MCF 10A (cell line): ENCODE measurements around the gene CYP2R1. TPM values are rescaled to one million over a fixed set of nuclear protein-coding genes. Genes with fewer than 3 reads are reported as not detected.
A peak's percentile ranks its signal among the peaks of the same experiment; 100 is the strongest.

Source experiments
- BruUV-seq: library from RNA; stranded (reverse); fragments of 400-500 nt; replicated peaks from 2 replicates; lab custom pipeline; 2021; lab: Mats Ljungman, UMichigan
- CTCF ChIA-PET: fragments of 300-600 bp; sonication (Branson Sonifier 250); formaldehyde crosslinking; extraction: SDS; loops from one replicate; lab custom pipeline; 2021; ENCODE audit warnings: antibody characterized with exemption, inconsistent platforms; lab: Yijun Ruan, JAX
- POLR2A ChIA-PET: fragments of 300-600, 350-650 bp; sonication (Branson Sonifier 250); formaldehyde crosslinking; extraction: SDS; loops from one replicate; lab custom pipeline; 2020; ENCODE audit warnings: antibody characterized with exemption, inconsistent platforms; lab: Yijun Ruan, JAX
- DNase-seq: peaks from one replicate; pipeline ENCODE4 v3.0.0-alpha.2; 2018; ENCODE audit not compliant: unreplicated experiment
- H3K27ac Mint-ChIP-seq: one replicate; pipeline ENCODE4 v1.8.0; 2022; ENCODE audit warnings: mild to moderate bottlenecking, low read depth, mixed read lengths; ENCODE audit not compliant: unreplicated experiment
- H3K27me3 Mint-ChIP-seq: one replicate; pipeline ENCODE4 v1.8.0; 2022; ENCODE audit warnings: mixed read lengths; ENCODE audit not compliant: insufficient read depth, unreplicated experiment
- H3K36me3 Mint-ChIP-seq: one replicate; pipeline ENCODE4 v1.8.0; 2022; ENCODE audit warnings: mild to moderate bottlenecking, moderate library complexity, mixed read lengths; ENCODE audit not compliant: insufficient read depth, unreplicated experiment
- H3K4me1 Mint-ChIP-seq: one replicate; pipeline ENCODE4 v1.8.0; 2022; ENCODE audit warnings: mixed read lengths; ENCODE audit not compliant: insufficient read depth, unreplicated experiment
- H3K4me3 Mint-ChIP-seq: one replicate; pipeline ENCODE4 v1.8.0; 2022; ENCODE audit warnings: mild to moderate bottlenecking, moderate library complexity, mixed read lengths; ENCODE audit not compliant: unreplicated experiment
- H3K9me3 Mint-ChIP-seq: one replicate; pipeline ENCODE4 v1.8.0; 2022; ENCODE audit warnings: mixed read lengths; ENCODE audit not compliant: unreplicated experiment
- CTCF ChIP-seq: fragments of 200-600 bp; IDR thresholded peaks from one replicate; pipeline ENCODE4 v1.8.0; 2022; ENCODE audit warnings: antibody characterized with exemption, mild to moderate bottlenecking; ENCODE audit not compliant: unreplicated experiment
- intact Hi-C: fragments of 100-400 bp; cut with micrococcal nuclease; formaldehyde crosslinking; loops from 2 replicates; pipeline ENCODE4 v1.14.1; 2022
- total RNA-seq: library from RNA; stranded (reverse); gene quantifications from 2 replicates; pipeline ENCODE4 v1.2.3, GENCODE V29; 2022

CYP2R1 gene
- total RNA-seq, 1 experiment from 2014 or later: 20.5 TPM

DNA sequence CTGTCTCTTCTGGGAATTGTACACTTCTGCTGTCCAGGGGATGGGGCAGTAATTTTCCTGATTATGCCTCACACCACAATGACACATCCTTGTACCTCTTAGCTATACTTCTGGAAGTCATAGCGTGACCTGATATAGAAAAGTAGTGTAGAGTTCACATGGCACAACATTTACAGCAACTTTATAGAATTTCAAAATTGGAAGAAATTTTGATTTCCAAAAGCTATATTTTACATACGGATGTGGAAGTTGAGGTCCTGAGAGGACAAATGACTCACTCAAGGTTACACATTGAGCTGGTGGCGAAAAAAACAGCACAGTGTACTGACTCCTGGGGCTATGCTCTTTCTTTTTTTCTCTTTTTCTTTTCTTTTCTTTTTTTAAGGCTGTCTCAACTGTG lies 6.3 kb upstream of the CYP2R1 start:
- Mint-ChIP-seq H3K36me3 (peaks cover 5% of the 10 kb centered on the region), H3K27me3 (no peaks in the 10 kb centered on the region), H3K9me3 (no peaks in the 10 kb centered on the region), H3K4me1 (peaks cover 18% of the 10 kb centered on the region), H3K27ac (no peak overlapping the region), H3K4me3 (no peak overlapping the region)
- DNase-seq: no peak
- CTCF ChIA-PET: interaction anchor here (0.6 to 2.3 kb wide), 3 partner anchors 8 to 177 kb away, joined by 3 to 25 read pairs (median 4); no protein-coding TSS in a partner anchor
- POLR2A ChIA-PET: interaction anchor here (1.0 kb wide), 1 partner anchor 9 kb away, joined by 3 read pairs; no protein-coding TSS in a partner anchor
- intact Hi-C loops: no loop called here
- no TSS peak for BruUV-seq
- TF ChIP-seq CTCF: no peak

DNA sequence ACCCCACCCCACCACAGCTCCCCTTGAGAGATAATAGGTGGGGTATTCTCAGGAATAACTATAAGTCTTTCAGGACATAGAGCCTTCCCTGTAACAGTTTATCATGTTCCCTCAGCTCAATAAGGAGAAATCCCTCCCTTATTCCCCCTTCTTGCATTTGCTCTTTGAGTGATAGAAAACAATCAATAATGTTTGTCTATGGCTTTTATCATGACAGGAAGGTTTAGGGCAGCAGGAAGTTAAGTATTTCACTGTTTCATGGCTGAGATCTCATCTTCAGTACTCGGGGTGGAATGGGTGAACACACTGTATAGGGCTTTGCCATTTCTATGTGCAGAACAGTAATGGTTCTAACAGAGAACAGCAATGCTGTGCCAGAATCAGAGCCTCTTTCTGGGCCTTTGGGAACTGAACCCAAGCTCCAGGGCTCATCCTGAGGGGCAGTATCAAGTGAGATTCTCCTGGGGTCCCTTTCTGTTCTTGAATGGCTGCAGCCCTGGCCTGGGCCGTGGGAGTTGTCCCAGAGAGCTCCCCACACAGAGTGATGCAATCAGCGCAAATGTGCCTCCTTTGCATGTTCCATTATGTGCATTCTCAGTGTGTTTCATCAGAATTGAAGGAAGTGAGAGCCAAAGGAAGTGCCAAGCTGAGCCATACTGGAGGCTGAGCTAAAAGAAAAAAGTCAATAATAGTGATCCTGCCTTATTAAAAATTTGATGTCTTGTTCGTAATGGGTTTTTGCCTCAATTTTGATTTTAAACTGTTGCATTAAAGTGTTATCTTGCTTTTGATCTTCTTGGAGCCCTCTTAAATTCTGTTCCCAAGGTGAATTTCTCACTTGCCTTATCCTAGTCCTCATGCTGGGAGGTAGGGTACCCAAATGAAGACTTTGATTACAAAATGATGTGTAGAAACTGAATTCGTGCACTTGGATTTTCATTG lies 2.9 kb upstream of the CYP2R1 start:
- POLR2A ChIA-PET: interaction anchor here (0.6 to 2.1 kb wide), 3 partner anchors 13 to 182 kb away, joined by 3 to 7 read pairs (median 3); no protein-coding TSS in a partner anchor
- no peak overlapping the region for H3K4me3 Mint-ChIP-seq
- TF ChIP-seq CTCF: no peak
- CTCF ChIA-PET: interaction anchor here (1.0 to 5.9 kb wide), 4 partner anchors 12 to 205 kb away, joined by 3 to 54 read pairs (median 3); no protein-coding TSS in a partner anchor
- peaks cover 18% of the 10 kb centered on the region for H3K4me1 Mint-ChIP-seq
- H3K27ac Mint-ChIP-seq: no peak overlapping the region
- DNase-seq: peak; percentile 74
- no peaks in the 10 kb centered on the region for H3K27me3 Mint-ChIP-seq
- H3K36me3 Mint-ChIP-seq: peaks cover 7% of the 10 kb centered on the region
- TSS peak; percentile 80 for BruUV-seq
- H3K9me3 Mint-ChIP-seq: no peaks in the 10 kb centered on the region
- intact Hi-C loops: loop anchor here (5.0 kb wide), 1 partner anchor 373 kb away; the partner anchor contains the start of gene PSMA1

GRCh38 chr11:14892577-14892976 lies 546 bp upstream of the CYP2R1 start:
- POLR2A ChIA-PET: interaction anchor here (0.7 to 4.2 kb wide), 14 partner anchors 10 to 393 kb away, joined by 3 to 19 read pairs (median 5); partner anchors contain the start of genes COPB1 and PSMA1
- BruUV-seq: no TSS peak
- CTCF ChIA-PET: interaction anchor here (0.7 to 5.9 kb wide), 7 partner anchors 10 to 313 kb away, joined by 3 to 54 read pairs (median 4); no protein-coding TSS in a partner anchor

More at GRCh38 chr11:14892577-14892976, 546 bp upstream of the CYP2R1 start:
- H3K27me3 Mint-ChIP-seq: no peaks in the 10 kb centered on the region
- H3K4me1 Mint-ChIP-seq: peaks cover 29% of the 10 kb centered on the region
- intact Hi-C loops: loop anchor here (5.0 kb wide), 1 partner anchor 370 kb away; the partner anchor contains the start of gene PSMA1
- no peaks in the 10 kb centered on the region for H3K9me3 Mint-ChIP-seq
- peaks cover 7% of the 10 kb centered on the region for H3K36me3 Mint-ChIP-seq
- TF ChIP-seq CTCF: no peak
- peak overlapping the region; percentile 94 for H3K4me3 Mint-ChIP-seq
- H3K27ac Mint-ChIP-seq: no peak overlapping the region
- DNase-seq: no peak
